NCI-H2196 treated with DMSO at 0.1 percent for 48 hours (cell line): ENCODE results near the gene KIF16B.
"Not testable (repeated sequence)": the region's sequence is repeated elsewhere in the genome, so short reads cannot be mapped to it uniquely, and the experiment has no call there.

ENCODE experiments used
- DNase-seq: peaks from one replicate; lab custom pipeline; 2025; ENCODE audit not compliant: unreplicated experiment; lab: John Stamatoyannopoulos, UW

Gene KIF16B

GRCh38 chr20:16440686-16441085, 132.6 kb downstream of the KIF16B start:
- no peak for DNase-seq

- not testable (repeated sequence) for DNase-seq
Observed at GRCh38 chr20:16439540-16439939, 133.7 kb downstream of the KIF16B start.

- DNase-seq, result no peak
Observed at GRCh38 chr20:16438100-16438499, 135.1 kb downstream of the KIF16B start.

GRCh38 chr20:16437387-16437996, 135.8 kb downstream of the KIF16B start:
- DNase-seq, result no peak

GRCh38 chr20:16434062-16434664, 139.1 kb downstream of the KIF16B start:
- DNase-seq, result no peak

GRCh38 chr20:16433293-16433580, 140.0 kb downstream of the KIF16B start:
- DNase-seq, result no peak

- DNase-seq, result no peak
Observed at GRCh38 chr20:16432466-16433292, 140.6 kb downstream of the KIF16B start.

- DNase-seq, result no peak
Observed at GRCh38 chr20:16428112-16428511, 145.1 kb downstream of the KIF16B start.

- no peak for DNase-seq
Observed at GRCh38 chr20:16427571-16427970, 145.7 kb downstream of the KIF16B start.

- no peak for DNase-seq
Observed at GRCh38 chr20:16424780-16425179, 148.5 kb downstream of the KIF16B start.

- no peak for DNase-seq
Observed at GRCh38 chr20:16423311-16424212, 149.7 kb downstream of the KIF16B start.

GRCh38 chr20:16419138-16419715, 154.0 kb downstream of the KIF16B start:
- no peak for DNase-seq

GRCh38 chr20:16418616-16419015, 154.6 kb downstream of the KIF16B start:
- no peak for DNase-seq

GRCh38 chr20:16417001-16417400, 156.2 kb downstream of the KIF16B start:
- DNase-seq, result no peak

GRCh38 chr20:16415071-16416053, 157.9 kb downstream of the KIF16B start:
- DNase-seq, result no peak

- DNase-seq, result no peak
Observed at GRCh38 chr20:16412906-16413305, 160.3 kb downstream of the KIF16B start.

- no peak for DNase-seq
Observed at GRCh38 chr20:16411361-16411760, 161.9 kb downstream of the KIF16B start.

GRCh38 chr20:16410626-16411025, 162.6 kb downstream of the KIF16B start:
- no peak for DNase-seq

- DNase-seq, result no peak
Observed at GRCh38 chr20:16408981-16409380, 164.3 kb downstream of the KIF16B start.
